Loucy (cell line): ENCODE results near the gene SLC7A4.

Experiments used
- H2AFZ ChIP-seq: fragments of 200-600 bp; sonication (generic); 2 replicates; pipeline ENCODE4 v1.6.0; 2016; ENCODE audit warnings: antibody characterized with exemption, mild to moderate bottlenecking, low read length, moderate library complexity
- H3F3A ChIP-seq: fragments of 200-600 bp; 2 replicates; pipeline ENCODE4 v1.6.0; 2016; ENCODE audit warnings: antibody characterized with exemption, low read depth, mild to moderate bottlenecking
- H3K27me3 ChIP-seq: fragments of 200-600 bp; sonication (generic); 2 replicates; pipeline ENCODE4 v1.6.1; 2014; ENCODE audit warnings: low read length, mild to moderate bottlenecking; ENCODE audit not compliant: insufficient read depth, poor library complexity, severe bottlenecking
- H3K36me3 ChIP-seq: fragments of 200-600 bp; sonication (generic); 2 replicates; pipeline ENCODE4 v1.6.1; 2016; ENCODE audit warnings: low read length; ENCODE audit not compliant: insufficient read depth
- H3K4me1 ChIP-seq: fragments of 200-600 bp; sonication (generic); 2 replicates; pipeline ENCODE4 v1.5.1; 2014; ENCODE audit warnings: low read length, mild to moderate bottlenecking; ENCODE audit not compliant: insufficient read depth, poor library complexity, severe bottlenecking
- H3K4me2 ChIP-seq: fragments of 200-600 bp; sonication (generic); 2 replicates; pipeline ENCODE4 v1.6.0; 2014; ENCODE audit warnings: antibody characterized with exemption, low read length, low read depth, mild to moderate bottlenecking; ENCODE audit not compliant: poor library complexity, severe bottlenecking
- H3K4me3 ChIP-seq: fragments of 200-600 bp; sonication (generic); 2 replicates; pipeline ENCODE4 v1.5.1; 2014; ENCODE audit warnings: low read length, mild to moderate bottlenecking, mixed read lengths; ENCODE audit not compliant: poor library complexity, severe bottlenecking
- H3K79me2 ChIP-seq: fragments of 200-600 bp; sonication (generic); 2 replicates; pipeline ENCODE4 v1.6.1; 2014; ENCODE audit warnings: low read length; ENCODE audit not compliant: insufficient read depth
- H3K9ac ChIP-seq: fragments of 200-600 bp; sonication (generic); 2 replicates; pipeline ENCODE4 v1.6.0; 2014; ENCODE audit warnings: mild to moderate bottlenecking, low read depth, low read length, moderate library complexity; ENCODE audit not compliant: poor library complexity, severe bottlenecking
- H3K9me2 ChIP-seq: fragments of 200-600 bp; sonication (generic); replicated peaks from 2 replicates; pipeline ENCODE4 v1.6.1; 2016; ENCODE audit warnings: low read depth, low read length, mixed read lengths
- H3K9me3 ChIP-seq: fragments of 200-600 bp; sonication (generic); 2 replicates; pipeline ENCODE4 v1.6.1; 2014; ENCODE audit warnings: mild to moderate bottlenecking, antibody characterized with exemption, low read length, low read depth; ENCODE audit not compliant: insufficient read depth
- H4K20me1 ChIP-seq: fragments of 200-600 bp; sonication (generic); 2 replicates; pipeline ENCODE4 v1.6.0; 2014; ENCODE audit warnings: antibody characterized with exemption, low read length, mild to moderate bottlenecking; ENCODE audit not compliant: insufficient read depth, poor library complexity, severe bottlenecking
- EZH2phosphoT487 ChIP-seq: fragments of 200-600 bp; IDR thresholded peaks from 2 replicates; pipeline ENCODE4 v1.6.1; 2018; ENCODE audit warnings: antibody characterized with exemption, mild to moderate bottlenecking, moderate library complexity, borderline replicate concordance
- TF ChIP-seq, protein P1 (sequence below): fragments of 200-600 bp; sonication (generic); conservative IDR thresholded peaks from 2 replicates; pipeline ENCODE4 v1.5.1; 2014; ENCODE audit warnings: mild to moderate bottlenecking, antibody characterized with exemption, low read length

Gene SLC7A4

GRCh38 chr22:20981787-20982562 lies 50.4 kb downstream of the SLC7A4 start, which contains the start of gene LZTR1:
TSS of gene LZTR1 (plus strand) at chr22:20982297. CDS start at chr22:20982372, 75 bp downstream.
- peak within 1 kb of the TSS; percentile 99 for H3K4me2 ChIP-seq
- H3K4me3 ChIP-seq = peak within 1 kb of the TSS; percentile 97
- no peaks in the 10 kb centered on the region for H3K9me2 ChIP-seq
- H3K79me2 ChIP-seq = peaks cover 14% of the 10 kb centered on the region; the same call in 1 of the 2 replicates
- H4K20me1 ChIP-seq = no peaks in the 10 kb centered on the region
- peaks cover 15% of the 10 kb centered on the region for H3K4me1 ChIP-seq
- H3K9ac ChIP-seq = peak within 1 kb of the TSS; percentile 98
- no peaks in the 10 kb centered on the region for H3F3A ChIP-seq
- peak within 1 kb of the TSS; percentile 97 for H2AFZ ChIP-seq
- no peaks in the 10 kb centered on the region for H3K9me3 ChIP-seq
- TF ChIP-seq EZH2phosphoT487 = no peak
- TF ChIP-seq, protein P1, sequence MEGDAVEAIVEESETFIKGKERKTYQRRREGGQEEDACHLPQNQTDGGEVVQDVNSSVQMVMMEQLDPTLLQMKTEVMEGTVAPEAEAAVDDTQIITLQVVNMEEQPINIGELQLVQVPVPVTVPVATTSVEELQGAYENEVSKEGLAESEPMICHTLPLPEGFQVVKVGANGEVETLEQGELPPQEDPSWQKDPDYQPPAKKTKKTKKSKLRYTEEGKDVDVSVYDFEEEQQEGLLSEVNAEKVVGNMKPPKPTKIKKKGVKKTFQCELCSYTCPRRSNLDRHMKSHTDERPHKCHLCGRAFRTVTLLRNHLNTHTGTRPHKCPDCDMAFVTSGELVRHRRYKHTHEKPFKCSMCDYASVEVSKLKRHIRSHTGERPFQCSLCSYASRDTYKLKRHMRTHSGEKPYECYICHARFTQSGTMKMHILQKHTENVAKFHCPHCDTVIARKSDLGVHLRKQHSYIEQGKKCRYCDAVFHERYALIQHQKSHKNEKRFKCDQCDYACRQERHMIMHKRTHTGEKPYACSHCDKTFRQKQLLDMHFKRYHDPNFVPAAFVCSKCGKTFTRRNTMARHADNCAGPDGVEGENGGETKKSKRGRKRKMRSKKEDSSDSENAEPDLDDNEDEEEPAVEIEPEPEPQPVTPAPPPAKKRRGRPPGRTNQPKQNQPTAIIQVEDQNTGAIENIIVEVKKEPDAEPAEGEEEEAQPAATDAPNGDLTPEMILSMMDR = peak; percentile 67
- H3K27me3 ChIP-seq = no peaks in the 10 kb centered on the region
- no peaks in the 10 kb centered on the region for H3K36me3 ChIP-seq

DNA sequence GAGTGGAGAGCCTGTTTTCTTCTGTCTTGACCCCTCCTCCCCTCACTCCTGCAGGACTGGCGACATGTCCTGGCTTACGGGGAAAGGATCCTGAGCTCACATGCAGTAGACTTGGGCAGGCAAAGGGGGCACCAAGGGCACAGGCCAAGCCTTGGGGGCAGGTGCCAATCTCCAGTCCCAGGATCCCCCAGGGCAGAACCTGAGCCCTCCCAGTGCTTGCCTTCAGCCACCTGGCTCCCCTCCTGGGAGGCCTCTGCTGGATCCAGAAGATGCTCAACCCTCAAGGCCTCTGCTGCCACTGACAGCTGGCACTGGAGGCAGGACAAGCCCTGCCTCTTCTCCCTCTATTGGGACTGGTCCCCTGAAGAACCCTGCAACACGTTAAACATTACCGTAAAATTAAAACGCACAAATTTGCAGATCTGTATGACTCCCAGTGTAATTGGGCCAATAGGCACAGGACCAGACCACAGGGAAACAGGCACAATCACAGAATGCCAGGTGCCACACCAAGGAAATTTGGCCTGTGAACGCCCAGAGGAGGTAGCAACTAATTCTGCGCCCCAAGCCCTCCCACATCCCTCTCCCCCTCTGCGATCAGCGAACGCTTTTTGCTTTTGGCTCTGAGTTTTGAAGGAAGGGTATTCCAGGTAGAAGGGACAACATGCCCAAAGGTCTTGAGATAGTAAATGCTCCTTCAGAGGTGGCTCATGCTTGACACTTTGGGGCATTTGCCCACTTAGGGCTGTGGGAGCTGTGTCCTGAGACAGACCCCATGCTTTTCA lies 51.2 kb downstream of the SLC7A4 start:
- no peaks in the 10 kb centered on the region for H3K27me3 ChIP-seq
- H3K9me2 ChIP-seq = no peaks in the 10 kb centered on the region
- H3K4me2 ChIP-seq = peak overlapping the region; percentile 95
- H3K4me1 ChIP-seq = peaks cover 15% of the 10 kb centered on the region
- H3K9ac ChIP-seq = peak overlapping the region; percentile 98
- H3K79me2 ChIP-seq = peaks cover 14% of the 10 kb centered on the region; the same call in 1 of the 2 replicates
- H3K9me3 ChIP-seq = no peaks in the 10 kb centered on the region
- no peak for TF ChIP-seq EZH2phosphoT487
- TF ChIP-seq, protein P1 = no peak
- no peaks in the 10 kb centered on the region for H3K36me3 ChIP-seq
- H3K4me3 ChIP-seq = peak overlapping the region; percentile 97
- H2AFZ ChIP-seq = peak overlapping the region; percentile 97; the same call in 1 of the 2 replicates
- no peaks in the 10 kb centered on the region for H3F3A ChIP-seq
- H4K20me1 ChIP-seq = no peaks in the 10 kb centered on the region

DNA sequence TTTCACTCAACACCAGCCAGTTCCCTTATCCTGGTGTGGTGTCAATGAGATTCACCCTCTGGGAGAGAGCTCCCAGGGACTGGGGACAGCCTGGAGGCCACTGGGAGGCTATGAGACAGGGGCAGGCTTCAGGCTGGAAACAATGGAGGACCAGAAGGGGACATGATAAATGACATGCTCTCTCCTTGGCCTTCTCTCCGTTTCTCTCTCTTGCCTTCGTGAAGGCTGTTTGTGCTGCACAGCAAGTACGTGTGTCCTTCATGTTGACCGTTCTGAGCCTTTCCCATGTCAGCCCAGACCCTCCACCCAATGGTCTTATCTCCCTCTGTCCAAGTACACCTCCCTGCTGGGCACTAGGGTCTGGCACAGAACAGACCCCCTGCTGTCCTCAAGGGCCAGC lies 51.8 kb downstream of the SLC7A4 start:
- H3F3A ChIP-seq = no peaks in the 10 kb centered on the region
- peak overlapping the region; percentile 98 for H3K9ac ChIP-seq
- H2AFZ ChIP-seq = no peak overlapping the region
- H3K9me3 ChIP-seq = no peaks in the 10 kb centered on the region
- TF ChIP-seq, protein P1 = no peak
- no peak for TF ChIP-seq EZH2phosphoT487
- no peaks in the 10 kb centered on the region for H3K9me2 ChIP-seq
- no peaks in the 10 kb centered on the region for H4K20me1 ChIP-seq
- peaks cover 15% of the 10 kb centered on the region for H3K4me1 ChIP-seq
- H3K79me2 ChIP-seq = peaks cover 14% of the 10 kb centered on the region; the same call in 1 of the 2 replicates
- H3K27me3 ChIP-seq = no peaks in the 10 kb centered on the region
- H3K4me3 ChIP-seq = no peak overlapping the region
- peak overlapping the region; percentile 95 for H3K4me2 ChIP-seq
- H3K36me3 ChIP-seq = no peaks in the 10 kb centered on the region
